OCI-LY7 (cell line): ENCODE data around the gene CBFB. TPM values are rescaled to one million over a fixed set of nuclear protein-coding genes. Genes with fewer than 3 reads are reported as not detected.

ENCODE experiments used
- BruUV-seq: library from RNA; stranded (reverse); fragments of 400-500 nt; replicated peaks from 2 replicates; lab custom pipeline; 2021; lab: Mats Ljungman, UMichigan
- CTCF ChIA-PET: fragments of 300-600 bp; sonication (Branson Sonifier 250); formaldehyde crosslinking; loops from one replicate; lab custom pipeline; 2022; ENCODE audit warnings: antibody characterized with exemption; ENCODE audit not compliant: unreplicated experiment; lab: Charles Lee
- POLR2A ChIA-PET: fragments of 300-600 bp; sonication (Branson Sonifier 250); formaldehyde crosslinking; loops from one replicate; lab custom pipeline; 2022; ENCODE audit warnings: antibody characterized with exemption; lab: Charles Lee
- DNase-seq: peaks from one replicate; pipeline ENCODE4 v3.0.0-alpha.2; 2015; ENCODE audit warnings: low spot score
- H2AFZ ChIP-seq: fragments of 200-600 bp; sonication (generic), shearing (Covaris generic); 2 replicates; pipeline ENCODE4 v1.6.1; 2014; ENCODE audit warnings: mild to moderate bottlenecking, antibody characterized with exemption, low read length, moderate library complexity
- H3K27ac ChIP-seq: fragments of 200-600 bp; sonication (generic); 2 replicates; pipeline ENCODE4 v1.5.1; 2014; ENCODE audit warnings: mixed run types, low read depth, mild to moderate bottlenecking, moderate library complexity, low read length, inconsistent platforms; ENCODE audit not compliant: poor library complexity, severe bottlenecking
- H3K36me3 ChIP-seq: fragments of 200-600 bp; sonication (generic); 2 replicates; pipeline ENCODE4 v1.6.1; 2014; ENCODE audit warnings: mild to moderate bottlenecking, antibody characterized with exemption, low read length, moderate library complexity, mixed read lengths; ENCODE audit not compliant: insufficient read depth
- H3K4me1 ChIP-seq: fragments of 200-600 bp; sonication (generic); 2 replicates; pipeline ENCODE4 v1.5.1; 2014; ENCODE audit warnings: mild to moderate bottlenecking, low read length; ENCODE audit not compliant: insufficient read depth, poor library complexity, severe bottlenecking
- H3K4me2 ChIP-seq: fragments of 200-600 bp; sonication (generic); 2 replicates; pipeline ENCODE4 v1.6.1; 2014; ENCODE audit warnings: mild to moderate bottlenecking, low read length
- H3K4me3 ChIP-seq: fragments of 200-600 bp; sonication (generic); 2 replicates; pipeline ENCODE4 v1.5.1; 2014; ENCODE audit warnings: mild to moderate bottlenecking, low read depth, low read length; ENCODE audit not compliant: poor library complexity, severe bottlenecking
- H3K79me2 ChIP-seq: fragments of 200-600 bp; sonication (generic); 2 replicates; pipeline ENCODE4 v1.6.1; 2016; ENCODE audit warnings: low read depth, mild to moderate bottlenecking, low read length, moderate library complexity, mixed read lengths; ENCODE audit not compliant: insufficient read depth
- H3K9me2 ChIP-seq: fragments of 200-600 bp; sonication (generic); 2 replicates; pipeline ENCODE4 v1.6.1; 2016; ENCODE audit warnings: mild to moderate bottlenecking, low read length, mixed read lengths; ENCODE audit not compliant: insufficient read depth
- H3K9me3 ChIP-seq: fragments of 200-600 bp; sonication (generic); 2 replicates; pipeline ENCODE4 v1.6.1; 2014; ENCODE audit warnings: mild to moderate bottlenecking, mixed run types, low read length, mixed read lengths
- H4K20me1 ChIP-seq: fragments of 200-600 bp; sonication (generic); 2 replicates; pipeline ENCODE4 v1.6.1; 2014; ENCODE audit warnings: mild to moderate bottlenecking, antibody characterized with exemption, low read length, moderate library complexity, mixed read lengths; ENCODE audit not compliant: insufficient read depth
- EZH2phosphoT487 ChIP-seq: fragments of 200-600 bp; sonication (generic); IDR thresholded peaks from 2 replicates; pipeline ENCODE4 v1.6.1; 2018; ENCODE audit warnings: low read depth, borderline replicate concordance, mild to moderate bottlenecking, mixed run types, antibody characterized with exemption, low read length, moderate library complexity, mixed read lengths
- intact Hi-C: fragments of 100-400 bp; cut with micrococcal nuclease; formaldehyde crosslinking; loops from one replicate; pipeline ENCODE4 v1.10.0; 2022; ENCODE audit not compliant: unreplicated experiment
- total RNA-seq, 2 experiments: library from RNA; depleted of rRNA in 1 of 2; stranded (reverse); fragments of >200 nt in 1 of 2; shearing (Covaris generic) in 1 of 2; gene quantifications; 2 replicates each; pipeline ENCODE4 v1.2.3, GENCODE V29; 2014 to 2022
- TF ChIP-seq, protein P1 (sequence below): fragments of 200-600 bp; sonication (generic); conservative IDR thresholded peaks from 2 replicates; pipeline ENCODE4 v1.5.1; 2014; ENCODE audit warnings: mild to moderate bottlenecking, antibody characterized with exemption, low read length, moderate library complexity, mixed read lengths

The CBFB gene
- total RNA-seq, 2 experiments from 2014 or later, result 93.5 to 151 TPM

DNA sequence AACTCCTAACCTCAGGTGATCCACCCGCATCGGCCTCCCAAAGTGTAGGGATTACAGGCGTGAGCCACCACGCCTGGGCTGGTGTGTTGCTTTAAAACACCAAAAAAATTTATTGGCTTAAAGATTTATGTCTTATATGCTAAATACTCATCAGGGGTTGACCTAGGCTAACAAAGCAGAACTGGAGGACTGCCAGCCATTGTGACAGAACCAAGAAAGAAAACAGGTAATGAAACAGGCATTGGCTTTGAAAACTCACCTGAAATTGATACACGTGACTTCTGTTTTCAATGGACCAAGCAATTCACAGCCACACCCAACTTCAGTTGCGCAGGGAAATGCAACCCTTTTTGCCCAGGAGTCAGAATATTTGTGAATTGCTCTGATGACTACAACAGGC is 75.9 kb downstream of the CBFB start:
- TF ChIP-seq, protein P1, sequence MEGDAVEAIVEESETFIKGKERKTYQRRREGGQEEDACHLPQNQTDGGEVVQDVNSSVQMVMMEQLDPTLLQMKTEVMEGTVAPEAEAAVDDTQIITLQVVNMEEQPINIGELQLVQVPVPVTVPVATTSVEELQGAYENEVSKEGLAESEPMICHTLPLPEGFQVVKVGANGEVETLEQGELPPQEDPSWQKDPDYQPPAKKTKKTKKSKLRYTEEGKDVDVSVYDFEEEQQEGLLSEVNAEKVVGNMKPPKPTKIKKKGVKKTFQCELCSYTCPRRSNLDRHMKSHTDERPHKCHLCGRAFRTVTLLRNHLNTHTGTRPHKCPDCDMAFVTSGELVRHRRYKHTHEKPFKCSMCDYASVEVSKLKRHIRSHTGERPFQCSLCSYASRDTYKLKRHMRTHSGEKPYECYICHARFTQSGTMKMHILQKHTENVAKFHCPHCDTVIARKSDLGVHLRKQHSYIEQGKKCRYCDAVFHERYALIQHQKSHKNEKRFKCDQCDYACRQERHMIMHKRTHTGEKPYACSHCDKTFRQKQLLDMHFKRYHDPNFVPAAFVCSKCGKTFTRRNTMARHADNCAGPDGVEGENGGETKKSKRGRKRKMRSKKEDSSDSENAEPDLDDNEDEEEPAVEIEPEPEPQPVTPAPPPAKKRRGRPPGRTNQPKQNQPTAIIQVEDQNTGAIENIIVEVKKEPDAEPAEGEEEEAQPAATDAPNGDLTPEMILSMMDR, result no peak
- TF ChIP-seq EZH2phosphoT487, result no peak
- no peaks in the 10 kb centered on the region for H3K9me3 ChIP-seq
- no peak overlapping the region for H3K27ac ChIP-seq
- no peak overlapping the region for H2AFZ ChIP-seq
- intact Hi-C loops, result no loop called here
- H4K20me1 ChIP-seq, result no peaks in the 10 kb centered on the region
- no peak for DNase-seq
- no peak overlapping the region for H3K4me2 ChIP-seq
- H3K4me3 ChIP-seq, result no peak overlapping the region
- peaks cover 28% of the 10 kb centered on the region; the same call in 1 of the 2 replicates for H3K36me3 ChIP-seq
- no TSS peak for BruUV-seq
- CTCF ChIA-PET, result interaction anchor here (0.6 to 1.5 kb wide), 2 partner anchors 77 to 97 kb away, joined by 3 read pairs; no protein-coding TSS in a partner anchor
- POLR2A ChIA-PET, result interaction anchor here (0.5 to 0.6 kb wide), 2 partner anchors 9 to 21 kb away, joined by 3 to 5 read pairs; no protein-coding TSS in a partner anchor
- H3K9me2 ChIP-seq, result no peaks in the 10 kb centered on the region
- H3K4me1 ChIP-seq, result peaks cover 5% of the 10 kb centered on the region
- H3K79me2 ChIP-seq, result no peaks in the 10 kb centered on the region

DNA sequence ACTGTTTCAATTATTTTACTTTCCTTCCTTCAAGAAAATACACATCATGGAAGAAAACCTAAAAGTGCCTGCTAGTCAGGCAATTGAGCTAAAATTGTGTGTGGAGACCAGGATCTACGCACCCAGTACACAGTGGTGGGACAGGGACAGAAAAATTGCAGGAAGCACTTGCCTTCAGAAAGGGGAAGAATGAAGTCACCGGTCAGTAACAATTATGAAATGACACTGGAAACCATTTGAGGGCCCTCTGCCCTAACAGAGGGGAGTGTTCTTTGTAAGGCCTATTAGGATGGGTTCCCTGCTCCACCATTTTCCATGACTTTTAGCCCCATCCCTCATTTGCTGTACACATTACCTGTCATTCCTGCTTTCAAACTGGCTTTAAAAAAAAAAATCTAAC is 76.3 kb downstream of the CBFB start:
- POLR2A ChIA-PET, result interaction anchor here (0.5 kb wide), 1 partner anchor 9 kb away, joined by 5 read pairs; no protein-coding TSS in a partner anchor
- DNase-seq, result no peak
- H3K9me3 ChIP-seq, result no peaks in the 10 kb centered on the region
- H3K9me2 ChIP-seq, result no peaks in the 10 kb centered on the region
- intact Hi-C loops, result no loop called here
- no TSS peak for BruUV-seq
- H3K4me3 ChIP-seq, result no peak overlapping the region
- no peaks in the 10 kb centered on the region for H4K20me1 ChIP-seq
- H3K36me3 ChIP-seq, result peaks cover 24% of the 10 kb centered on the region; the same call in 1 of the 2 replicates
- peaks cover 5% of the 10 kb centered on the region for H3K4me1 ChIP-seq
- H3K27ac ChIP-seq, result no peak overlapping the region
- H3K79me2 ChIP-seq, result peaks cover 3% of the 10 kb centered on the region; the same call in 1 of the 2 replicates
- TF ChIP-seq EZH2phosphoT487, result no peak
- TF ChIP-seq, protein P1, result no peak
- no peak overlapping the region for H3K4me2 ChIP-seq
- CTCF ChIA-PET, result no interaction called here
- no peak overlapping the region for H2AFZ ChIP-seq

DNA sequence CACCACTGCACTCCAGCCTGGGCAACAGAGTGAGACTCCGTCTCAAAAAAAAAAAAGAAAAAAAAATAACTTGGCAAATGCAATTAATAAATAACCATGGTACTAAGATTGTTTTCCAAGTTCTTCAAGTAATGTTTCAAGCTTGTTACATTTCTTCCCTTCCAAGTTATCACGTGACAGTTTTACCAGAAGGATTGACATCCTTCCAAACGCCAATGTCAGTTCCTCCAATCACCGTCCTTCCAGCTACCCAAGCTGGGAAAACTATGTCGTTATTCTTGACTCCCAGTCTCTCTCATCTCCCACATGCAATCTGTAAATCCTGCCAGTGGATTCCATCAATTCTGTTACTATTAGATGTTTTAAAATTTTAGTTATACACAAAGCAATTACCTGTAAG is 76.9 kb downstream of the CBFB start:
- no peak overlapping the region for H2AFZ ChIP-seq
- peaks cover 10% of the 10 kb centered on the region for H3K4me1 ChIP-seq
- POLR2A ChIA-PET, result no interaction called here
- intact Hi-C loops, result no loop called here
- H3K4me2 ChIP-seq, result no peak overlapping the region
- no TSS peak for BruUV-seq
- no peak overlapping the region for H3K4me3 ChIP-seq
- DNase-seq, result no peak
- H3K79me2 ChIP-seq, result peaks cover 10% of the 10 kb centered on the region; the same call in 1 of the 2 replicates
- H4K20me1 ChIP-seq, result no peaks in the 10 kb centered on the region
- CTCF ChIA-PET, result interaction anchor here (0.6 kb wide), 1 partner anchor 12 kb away, joined by 11 read pairs; no protein-coding TSS in a partner anchor
- peaks cover 17% of the 10 kb centered on the region; the same call in 1 of the 2 replicates for H3K36me3 ChIP-seq
- TF ChIP-seq EZH2phosphoT487, result no peak
- TF ChIP-seq, protein P1, result no peak
- H3K9me3 ChIP-seq, result no peaks in the 10 kb centered on the region
- no peaks in the 10 kb centered on the region for H3K9me2 ChIP-seq
- H3K27ac ChIP-seq, result no peak overlapping the region
